H1 (cell line): ENCODE measurements around the gene AGBL4. TPM values are rescaled to one million over a fixed set of nuclear protein-coding genes. Genes with fewer than 3 reads are reported as not detected.

Experiments
- CTCF ChIA-PET: fragments of 300-600 bp; sonication (Branson Sonifier 250); formaldehyde crosslinking; loops from one replicate; lab custom pipeline; 2021; ENCODE audit not compliant: partially characterized antibody; lab: Charles Lee
- POLR2A ChIA-PET: fragments of 300-600 bp; sonication (Branson Sonifier 250); formaldehyde crosslinking; loops from one replicate; lab custom pipeline; 2021; ENCODE audit warnings: inconsistent platforms; ENCODE audit not compliant: partially characterized antibody; lab: Charles Lee
- DNase-seq, 2 experiments: peaks; one replicate each; pipeline versions ENCODE4 v3.0.0 to v3.0.0-alpha.2; 2010 to 2022; ENCODE audit warnings: low spot score in 2 of 2, low read depth in 1 of 2, mixed read lengths in 1 of 2
- FAIRE-seq: peaks from 2 replicates; lab custom pipeline; 2011; peaks lifted over from hg19 to GRCh38; lab: Jason Lieb, UNC
- H2AFZ ChIP-seq: 2 replicates; pipeline ENCODE4 v1.8.1; 2012; ENCODE audit warnings: low read length, inconsistent platforms
- H2AK5ac ChIP-seq: 2 replicates; pipeline ENCODE4 v1.6.1; 2013; ENCODE audit warnings: low read depth, low read length
- H2BK120ac ChIP-seq: replicated peaks from 2 replicates; pipeline ENCODE3; 2013; ENCODE audit warnings: low read depth, low read length, inconsistent platforms
- H2BK12ac ChIP-seq: 2 replicates; pipeline ENCODE4 v1.6.1; 2013; ENCODE audit warnings: low read depth, low read length
- H2BK15ac ChIP-seq: 2 replicates; pipeline ENCODE4 v1.6.1; 2013; ENCODE audit warnings: low read length
- H2BK20ac ChIP-seq: 2 replicates; pipeline ENCODE4 v1.6.1; 2013; ENCODE audit warnings: low read length
- H2BK5ac ChIP-seq: 2 replicates; pipeline ENCODE4 v1.6.1; 2013; ENCODE audit warnings: low read depth, low read length
- H3K14ac ChIP-seq: 2 replicates; pipeline ENCODE4 v1.6.1; 2013; ENCODE audit warnings: inconsistent platforms; ENCODE audit not compliant: insufficient read length
- H3K18ac ChIP-seq: 2 replicates; pipeline ENCODE4 v1.6.1; 2013; ENCODE audit warnings: low read length; ENCODE audit errors: extremely low read depth
- H3K23ac ChIP-seq: 2 replicates; pipeline ENCODE4 v1.6.1; 2013; ENCODE audit warnings: inconsistent platforms; ENCODE audit not compliant: insufficient read length
- H3K23me2 ChIP-seq: 2 replicates; pipeline ENCODE4 v1.6.1; 2013; ENCODE audit warnings: low read depth, low read length
- H3K27ac ChIP-seq: 2 replicates; pipeline ENCODE4 v1.6.1; 2011; ENCODE audit warnings: low read depth, low read length, inconsistent platforms
- H3K27me3 ChIP-seq, 4 experiments: replicated peaks in 1 of 4; 1 replicate in 1 of 4; 2 replicates in 3 of 4; pipeline versions ENCODE4 v1.6.1 to v1.8.1; 2011 to 2013; ENCODE audit warnings: low read length in 3 of 4, mild to moderate bottlenecking in 3 of 4, inconsistent platforms in 2 of 4, mixed read lengths in 2 of 4, moderate library complexity in 1 of 4; ENCODE audit not compliant: control insufficient read depth in 3 of 4, insufficient read depth in 3 of 4; ENCODE audit errors: extremely low read depth in 1 of 4
- H3K36me3 ChIP-seq, 4 experiments: 2 replicates each; pipeline versions ENCODE4 v1.6.1 to v1.8.1; 2011 to 2013; ENCODE audit warnings: mild to moderate bottlenecking in 4 of 4, low read length in 3 of 4, moderate library complexity in 2 of 4, control low read depth in 1 of 4, inconsistent platforms in 1 of 4; ENCODE audit not compliant: insufficient read depth in 4 of 4, control insufficient read depth in 2 of 4
- H3K4ac ChIP-seq: replicated peaks from 2 replicates; pipeline ENCODE3; 2013; ENCODE audit warnings: low read length, low read depth, mixed read lengths, inconsistent platforms; ENCODE audit not compliant: insufficient read length
- H3K4me1 ChIP-seq, 4 experiments: replicated peaks in 1 of 4; 1 replicate in 1 of 4; 2 replicates in 3 of 4; pipeline versions ENCODE4 v1.6.1 to v1.8.1; 2011 to 2013; ENCODE audit warnings: low read length in 3 of 4, inconsistent platforms in 2 of 4, mixed read lengths in 1 of 4; ENCODE audit not compliant: insufficient read depth in 4 of 4, control insufficient read depth in 3 of 4
- H3K4me2 ChIP-seq, 2 experiments: 2 replicates each; pipeline versions ENCODE4 v1.6.1 to v1.8.1; 2011 to 2013; ENCODE audit warnings: low read depth in 2 of 2, low read length in 2 of 2, control low read depth in 1 of 2, inconsistent platforms in 1 of 2, mild to moderate bottlenecking in 1 of 2; ENCODE audit not compliant: insufficient read depth in 1 of 2
- H3K4me3 ChIP-seq, 4 experiments: fragments of 200-600, 300-600 bp in 1 of 4; sonication (generic), shearing (Covaris generic), sonication (Bioruptor Twin) in 1 of 4; 2 replicates each; pipeline versions ENCODE4 v1.5.1 to v1.8.1; 2011 to 2016; ENCODE audit warnings: low read length in 4 of 4, low read depth in 3 of 4, control low read depth in 2 of 4, inconsistent platforms in 2 of 4, mild to moderate bottlenecking in 2 of 4, mixed read lengths in 1 of 4, moderate library complexity in 1 of 4; ENCODE audit not compliant: insufficient read depth in 2 of 4; ENCODE audit errors: extremely low read depth in 1 of 4
- H3K56ac ChIP-seq: replicated peaks from 2 replicates; pipeline ENCODE3; 2013; ENCODE audit warnings: low read depth, mild to moderate bottlenecking, mixed read lengths, low read length, inconsistent platforms; ENCODE audit not compliant: insufficient read length
- H3K79me1 ChIP-seq: 2 replicates; pipeline ENCODE4 v1.6.1; 2013; ENCODE audit warnings: low read depth, low read length, control low read depth
- H3K79me2 ChIP-seq, 2 experiments: 2 replicates each; pipeline versions ENCODE4 v1.6.1 to v1.8.1; 2012 to 2013; ENCODE audit warnings: low read length in 2 of 2, mild to moderate bottlenecking in 2 of 2, inconsistent platforms in 1 of 2; ENCODE audit not compliant: insufficient read depth in 2 of 2, control insufficient read depth in 1 of 2
- H3K9ac ChIP-seq, 4 experiments: replicated peaks in 1 of 4; 1 replicate in 1 of 4; 2 replicates in 3 of 4; pipeline versions ENCODE4 v1.6.1 to v1.8.1; 2011 to 2013; ENCODE audit warnings: low read depth in 3 of 4, low read length in 3 of 4, control low read depth in 2 of 4, mild to moderate bottlenecking in 2 of 4, moderate library complexity in 2 of 4, inconsistent platforms in 1 of 4; ENCODE audit errors: extremely low read depth in 1 of 4
- H3K9me3 ChIP-seq, 2 experiments: 2 replicates each; pipeline versions ENCODE4 v1.6.1 to v1.8.1; 2012 to 2013; ENCODE audit warnings: mild to moderate bottlenecking in 2 of 2, moderate library complexity in 2 of 2, control low read depth in 1 of 2, inconsistent platforms in 1 of 2, low read depth in 1 of 2, low read length in 1 of 2, mixed read lengths in 1 of 2; ENCODE audit not compliant: insufficient read depth in 2 of 2
- H4K20me1 ChIP-seq, 2 experiments: replicated peaks in 1 of 2; 2 replicates each; pipeline versions ENCODE3 to v1.8.1; 2011 to 2013; ENCODE audit warnings: inconsistent platforms in 2 of 2, low read length in 2 of 2, mild to moderate bottlenecking in 1 of 2; ENCODE audit not compliant: insufficient read depth in 2 of 2, control insufficient read depth in 1 of 2
- H4K5ac ChIP-seq: 2 replicates; pipeline ENCODE4 v1.6.1; 2013; ENCODE audit warnings: low read length, low read depth, mixed read lengths, inconsistent platforms; ENCODE audit not compliant: insufficient read length
- H4K8ac ChIP-seq: 2 replicates; pipeline ENCODE4 v1.8.0; 2013; ENCODE audit warnings: mild to moderate bottlenecking, moderate library complexity, low read length, inconsistent platforms; ENCODE audit not compliant: insufficient read depth; ENCODE audit errors: extremely low read depth
- H4K91ac ChIP-seq: replicated peaks from 2 replicates; pipeline ENCODE3; 2013; ENCODE audit warnings: low read length, mixed read lengths, inconsistent platforms; ENCODE audit not compliant: insufficient read length
- CBX5 ChIP-seq: fragments of 300-800, 300-1000 bp; sonication (generic); IDR thresholded peaks from 2 replicates; pipeline ENCODE4 v1.7.1; 2016; ENCODE audit warnings: antibody characterized with exemption, low read length, low read depth
- CEBPB ChIP-seq: IDR thresholded peaks from 2 replicates; pipeline ENCODE4 v1.6.1; 2012; ENCODE audit warnings: low read depth, low read length
- CHD1 ChIP-seq: IDR thresholded peaks from 2 replicates; pipeline ENCODE4 v1.6.1; 2012; ENCODE audit warnings: low read depth, low read length, improper control_type of control experiment
- CHD2 ChIP-seq: IDR thresholded peaks from 2 replicates; pipeline ENCODE4 v1.6.1; 2012; ENCODE audit warnings: low read length, improper control_type of control experiment
- FOSL1 ChIP-seq: IDR thresholded peaks from 2 replicates; pipeline ENCODE4 v1.6.1; 2011; ENCODE audit warnings: mild to moderate bottlenecking, low read depth, low read length, moderate library complexity; ENCODE audit not compliant: insufficient read depth
- KDM5A ChIP-seq: fragments of 200-600 bp; IDR thresholded peaks from 2 replicates; pipeline ENCODE4 v1.7.1; 2012; ENCODE audit warnings: mild to moderate bottlenecking, low read length, inconsistent platforms, mixed read lengths
- POLR2A ChIP-seq, 2 experiments: IDR thresholded peaks; 1 replicate in 1 of 2; 2 replicates in 1 of 2; pipeline ENCODE4 v1.6.1; 2011; ENCODE audit warnings: low read depth in 2 of 2, low read length in 2 of 2, mild to moderate bottlenecking in 2 of 2; ENCODE audit errors: control extremely low read depth in 1 of 2
- POU5F1 ChIP-seq: IDR thresholded peaks from 2 replicates; pipeline ENCODE4 v1.6.1; 2011; ENCODE audit warnings: low read depth, mild to moderate bottlenecking, low read length, moderate library complexity
- RNF2 ChIP-seq: fragments of 200-900, 300-1000 bp; sonication (generic); IDR thresholded peaks from 2 replicates; pipeline ENCODE4 v1.7.1; 2016; ENCODE audit warnings: borderline replicate concordance, low read depth, mild to moderate bottlenecking, antibody characterized with exemption, low read length; ENCODE audit not compliant: poor library complexity, severe bottlenecking; ENCODE audit errors: missing control alignments
- SAP30 ChIP-seq: fragments of 300-600 bp; sonication (generic); IDR thresholded peaks from 2 replicates; pipeline ENCODE4 v1.7.1; 2012; ENCODE audit warnings: low read length, moderate library complexity, mild to moderate bottlenecking, inconsistent platforms; ENCODE audit not compliant: insufficient read depth, insufficient replicate concordance
- SIRT6 ChIP-seq: IDR thresholded peaks from one replicate; pipeline ENCODE4 v1.7.1; 2012; ENCODE audit warnings: low read length, inconsistent platforms
- TAF1 ChIP-seq: IDR thresholded peaks from 2 replicates; pipeline ENCODE4 v1.6.1; 2011; ENCODE audit warnings: mild to moderate bottlenecking, low read depth, low read length
- TCF12 ChIP-seq: IDR thresholded peaks from 2 replicates; pipeline ENCODE4 v1.6.1; 2011; ENCODE audit warnings: low read depth, mild to moderate bottlenecking, low read length
- WGBS, 2 experiments: shearing (Covaris generic) in 1 of 2; methylation state at CpG; one replicate each; pipeline versions ENCODE4 v1.1.6 to v1.1.7; 2013 to 2015; ENCODE audit warnings: low lambda C conversion rate in 2 of 2, mixed read lengths in 2 of 2, inconsistent platforms in 1 of 2, low coverage in 1 of 2, missing lambda C conversion rate in 1 of 2; ENCODE audit not compliant: insufficient replicate concordance in 2 of 2, insufficient coverage in 1 of 2, insufficient read length in 1 of 2; ENCODE audit errors: extremely low coverage in 1 of 2, missing lambda C conversion rate in 1 of 2; 5-methylcytosine and 5-hydroxymethylcytosine counted together
- polyA plus RNA-seq, 7 experiments: library from polyadenylated mRNA; depleted of rRNA in 3 of 7; stranded (reverse) in 5 of 7; unstranded in 2 of 7; fragments of >200 nt in 5 of 7; fragments of 200-250 nt in 2 of 7; gene quantifications; 1 replicate in 5 of 7; 2 replicates in 1 of 7; 4 replicates in 1 of 7; pipeline versions ENCODE4 v1.2.1 to v1.2.3, GENCODE V29; 2011 to 2013; ENCODE audit warnings: missing spikeins in 2 of 7, mixed read lengths in 2 of 7
- total RNA-seq: library from RNA; stranded (reverse); fragmentation: NEBNext Ultra II Directional; extraction: Animal tissue kit (Norgen Biotek cat#: 25700); gene quantifications from 2 replicates; pipeline ENCODE4 v1.2.1, GENCODE V29; 2021
- TF ChIP-seq, protein P1 (sequence below): IDR thresholded peaks from 2 replicates; pipeline ENCODE4 v1.6.1; 2012; ENCODE audit warnings: inconsistent platforms

Gene AGBL4
- total and polyA plus RNA-seq, 2 of the 8 experiments (the other 6 are each of a cell fraction or from before 2014, with no cell fraction given), result 0.41 to 0.45 TPM

DNA sequence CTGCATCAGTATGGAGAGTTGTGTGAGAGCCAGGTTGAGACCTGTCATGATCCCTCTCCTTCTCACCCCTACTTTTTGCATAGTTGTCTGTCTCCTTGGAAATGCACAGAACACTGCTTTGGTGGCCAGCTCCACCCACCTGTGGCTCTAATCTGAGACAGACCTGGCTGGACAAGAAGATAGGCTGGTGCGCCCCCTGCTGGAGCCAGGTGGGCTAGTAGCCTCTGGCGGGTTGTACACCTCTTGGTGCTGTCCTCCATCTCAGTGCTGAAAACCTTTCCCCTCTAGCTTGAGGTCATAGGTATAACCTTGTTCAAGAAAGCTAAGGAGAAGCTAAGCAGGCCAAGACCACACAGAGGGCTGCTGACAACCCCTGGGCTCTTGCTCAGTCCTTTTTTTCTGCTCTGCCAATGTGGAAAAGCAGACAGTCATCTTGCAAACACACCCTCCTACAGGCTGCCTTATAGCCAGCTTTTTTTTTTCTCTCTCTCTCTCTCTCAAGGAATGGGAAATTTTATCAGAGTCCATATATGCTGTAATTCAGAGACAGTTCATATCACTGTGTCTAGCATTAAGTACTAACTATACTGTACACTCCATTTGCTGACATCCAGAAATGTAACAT is 1492.9 kb downstream of the AGBL4 start:
- no peak overlapping the region for H3K56ac ChIP-seq
- ChIA-PET CTCF (interaction anchor here (0.6 to 8.7 kb wide), 33 partner anchors 8 to 1894 kb away, joined by 3 to 76 read pairs (median 4); no protein-coding TSS in a partner anchor), POLR2A (no interaction called here)
- H2AK5ac ChIP-seq, result no peak overlapping the region
- DNase-seq (peak; percentile 85 to 97), FAIRE-seq (peak; percentile 94)
- no peaks in the 10 kb centered on the region for H3K23me2 ChIP-seq
- H3K79me1 ChIP-seq, result no peaks in the 10 kb centered on the region
- H3K9me3 ChIP-seq, result no peaks in the 10 kb centered on the region
- H2AFZ ChIP-seq, result no peak overlapping the region
- WGBS, 2 experiments, result 3% methylated on average over 2 of the region's 2 CpGs; no CpG with 5 or more reads in 1 of the 2 experiments
- H3K4me1 ChIP-seq, result peaks cover 0 to 4% (median under 1%) of the 10 kb centered on the region in 4 experiments; a peak in 3 of 7 replicates
- no peak overlapping the region for H3K9ac ChIP-seq
- no peak overlapping the region for H2BK15ac ChIP-seq
- no peak overlapping the region for H2BK5ac ChIP-seq
- no peak overlapping the region for H3K18ac ChIP-seq
- H2BK20ac ChIP-seq, result no peak overlapping the region
- no peak overlapping the region for H3K23ac ChIP-seq
- H4K8ac ChIP-seq, result no peak overlapping the region
- H3K27ac ChIP-seq, result no peak overlapping the region
- no peak overlapping the region for H2BK12ac ChIP-seq
- H4K20me1 ChIP-seq, result no peaks in the 10 kb centered on the region
- no peak overlapping the region for H3K4ac ChIP-seq
- no peak overlapping the region; a peak in 1 of 4 replicates for H3K4me2 ChIP-seq
- no peak overlapping the region for H4K91ac ChIP-seq
- no peaks in the 10 kb centered on the region for H3K79me2 ChIP-seq
- H3K36me3 ChIP-seq, result no peaks in the 10 kb centered on the region
- no peaks in the 10 kb centered on the region for H3K27me3 ChIP-seq
- H2BK120ac ChIP-seq, result no peak overlapping the region
- no peak overlapping the region for H3K14ac ChIP-seq
- no peak overlapping the region for H4K5ac ChIP-seq
- no peak overlapping the region for H3K4me3 ChIP-seq
- no peak for TF ChIP-seq CBX5
- no peak for TF ChIP-seq TAF1
- TF ChIP-seq, protein P1, sequence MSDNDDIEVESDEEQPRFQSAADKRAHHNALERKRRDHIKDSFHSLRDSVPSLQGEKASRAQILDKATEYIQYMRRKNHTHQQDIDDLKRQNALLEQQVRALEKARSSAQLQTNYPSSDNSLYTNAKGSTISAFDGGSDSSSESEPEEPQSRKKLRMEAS, result no peak
- no peak for TF ChIP-seq SIRT6
- no peak for TF ChIP-seq KDM5A
- TF ChIP-seq SAP30, result no peak
- no peak for TF ChIP-seq POLR2A (IDR thresholded peaks at IDR 0.05; ENCODE audit: control extremely low read depth in 1 of 2, low read depth in 2 of 2, low read length in 2 of 2)
- TF ChIP-seq CEBPB, result no peak
- TF ChIP-seq FOSL1, result no peak
- TF ChIP-seq RNF2, result no peak
- TF ChIP-seq POU5F1, result no peak
- no peak for TF ChIP-seq CHD2
- 0 out of 2 replicates have a peak, but pooled peaks have one; percentile 59 for TF ChIP-seq TCF12
- no peak for TF ChIP-seq CHD1
